Measurements from ENCODE around the gene ENTREP1.

DNA sequence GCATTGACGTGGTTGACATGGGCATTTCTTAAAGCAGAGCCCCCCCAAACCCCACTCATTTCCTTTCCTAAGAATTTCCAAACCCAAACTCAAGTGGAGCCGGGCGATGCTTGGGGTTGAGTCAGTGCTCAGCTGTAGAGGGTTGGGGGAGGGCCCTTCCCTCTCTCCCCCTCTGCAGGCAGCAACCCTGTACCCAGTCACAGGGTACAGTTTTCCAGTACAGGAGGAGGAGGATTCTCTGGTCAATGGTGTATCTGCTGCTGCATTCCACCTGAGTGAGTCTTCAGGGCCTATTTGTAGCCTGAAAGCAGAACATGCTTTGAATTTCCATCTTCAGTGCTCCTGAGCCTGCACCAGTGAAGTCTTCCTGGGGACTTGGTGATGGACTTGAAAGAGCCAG is 55.8 kb downstream of the ENTREP1 start:
- TF ChIP-seq, protein P1, sequence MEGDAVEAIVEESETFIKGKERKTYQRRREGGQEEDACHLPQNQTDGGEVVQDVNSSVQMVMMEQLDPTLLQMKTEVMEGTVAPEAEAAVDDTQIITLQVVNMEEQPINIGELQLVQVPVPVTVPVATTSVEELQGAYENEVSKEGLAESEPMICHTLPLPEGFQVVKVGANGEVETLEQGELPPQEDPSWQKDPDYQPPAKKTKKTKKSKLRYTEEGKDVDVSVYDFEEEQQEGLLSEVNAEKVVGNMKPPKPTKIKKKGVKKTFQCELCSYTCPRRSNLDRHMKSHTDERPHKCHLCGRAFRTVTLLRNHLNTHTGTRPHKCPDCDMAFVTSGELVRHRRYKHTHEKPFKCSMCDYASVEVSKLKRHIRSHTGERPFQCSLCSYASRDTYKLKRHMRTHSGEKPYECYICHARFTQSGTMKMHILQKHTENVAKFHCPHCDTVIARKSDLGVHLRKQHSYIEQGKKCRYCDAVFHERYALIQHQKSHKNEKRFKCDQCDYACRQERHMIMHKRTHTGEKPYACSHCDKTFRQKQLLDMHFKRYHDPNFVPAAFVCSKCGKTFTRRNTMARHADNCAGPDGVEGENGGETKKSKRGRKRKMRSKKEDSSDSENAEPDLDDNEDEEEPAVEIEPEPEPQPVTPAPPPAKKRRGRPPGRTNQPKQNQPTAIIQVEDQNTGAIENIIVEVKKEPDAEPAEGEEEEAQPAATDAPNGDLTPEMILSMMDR (IDR thresholded peaks at IDR 0.05), result no peak
- TF ChIP-seq RFX5 (IDR thresholded peaks at IDR 0.05; ENCODE audit: low read length) (no peak), ELF1 (IDR thresholded peaks at IDR 0.05) (no peak), POLR2AphosphoS5 (IDR thresholded peaks at IDR 0.05; ENCODE audit: low read depth, low read length) (no peak), TCF12 (IDR thresholded peaks at IDR 0.05) (no peak), NRF1 (IDR thresholded peaks at IDR 0.05; ENCODE audit: low read depth, low read length) (no peak), FOXM1 (IDR thresholded peaks at IDR 0.05; ENCODE audit: low read depth) (no peak), SIN3A (IDR thresholded peaks at IDR 0.05; ENCODE audit: borderline replicate concordance, low read depth, low read length) (no peak)
- TF ChIP-seq, protein P2, sequence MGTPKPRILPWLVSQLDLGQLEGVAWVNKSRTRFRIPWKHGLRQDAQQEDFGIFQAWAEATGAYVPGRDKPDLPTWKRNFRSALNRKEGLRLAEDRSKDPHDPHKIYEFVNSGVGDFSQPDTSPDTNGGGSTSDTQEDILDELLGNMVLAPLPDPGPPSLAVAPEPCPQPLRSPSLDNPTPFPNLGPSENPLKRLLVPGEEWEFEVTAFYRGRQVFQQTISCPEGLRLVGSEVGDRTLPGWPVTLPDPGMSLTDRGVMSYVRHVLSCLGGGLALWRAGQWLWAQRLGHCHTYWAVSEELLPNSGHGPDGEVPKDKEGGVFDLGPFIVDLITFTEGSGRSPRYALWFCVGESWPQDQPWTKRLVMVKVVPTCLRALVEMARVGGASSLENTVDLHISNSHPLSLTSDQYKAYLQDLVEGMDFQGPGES (IDR thresholded peaks at IDR 0.05; ENCODE audit: low read depth, low read length), result no peak
- TF ChIP-seq, protein P3, sequence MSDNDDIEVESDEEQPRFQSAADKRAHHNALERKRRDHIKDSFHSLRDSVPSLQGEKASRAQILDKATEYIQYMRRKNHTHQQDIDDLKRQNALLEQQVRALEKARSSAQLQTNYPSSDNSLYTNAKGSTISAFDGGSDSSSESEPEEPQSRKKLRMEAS (IDR thresholded peaks at IDR 0.05; ENCODE audit: low read depth), result no peak
